Measurements from ENCODE around the gene RBM14.

- TF ChIP-seq POLR2A (IDR thresholded peaks at IDR 0.05), result no peak
- TF ChIP-seq, protein P1, sequence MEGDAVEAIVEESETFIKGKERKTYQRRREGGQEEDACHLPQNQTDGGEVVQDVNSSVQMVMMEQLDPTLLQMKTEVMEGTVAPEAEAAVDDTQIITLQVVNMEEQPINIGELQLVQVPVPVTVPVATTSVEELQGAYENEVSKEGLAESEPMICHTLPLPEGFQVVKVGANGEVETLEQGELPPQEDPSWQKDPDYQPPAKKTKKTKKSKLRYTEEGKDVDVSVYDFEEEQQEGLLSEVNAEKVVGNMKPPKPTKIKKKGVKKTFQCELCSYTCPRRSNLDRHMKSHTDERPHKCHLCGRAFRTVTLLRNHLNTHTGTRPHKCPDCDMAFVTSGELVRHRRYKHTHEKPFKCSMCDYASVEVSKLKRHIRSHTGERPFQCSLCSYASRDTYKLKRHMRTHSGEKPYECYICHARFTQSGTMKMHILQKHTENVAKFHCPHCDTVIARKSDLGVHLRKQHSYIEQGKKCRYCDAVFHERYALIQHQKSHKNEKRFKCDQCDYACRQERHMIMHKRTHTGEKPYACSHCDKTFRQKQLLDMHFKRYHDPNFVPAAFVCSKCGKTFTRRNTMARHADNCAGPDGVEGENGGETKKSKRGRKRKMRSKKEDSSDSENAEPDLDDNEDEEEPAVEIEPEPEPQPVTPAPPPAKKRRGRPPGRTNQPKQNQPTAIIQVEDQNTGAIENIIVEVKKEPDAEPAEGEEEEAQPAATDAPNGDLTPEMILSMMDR (IDR thresholded peaks at IDR 0.05), result no peak
Measured at GRCh38 chr11:66612458-66612857, 4.0 kb upstream of the RBM14 start.

Data from testis (tissue), 2 donors.